HCT116 (cell line): Measurements from ENCODE around the gene RECK. TPM values are rescaled to one million over a fixed set of nuclear protein-coding genes. Genes with fewer than 3 reads are reported as not detected.

Experiments
- ATAC-seq: fragments of 200-7000 bp; cut with Tn5 transposase; 2 replicates; pipeline ENCODE4 v1.9.1; 2020; ENCODE audit warnings: mild to moderate bottlenecking, moderate library complexity
- BruUV-seq: library from RNA; stranded (reverse); fragments of 400-500 nt; replicated peaks from 2 replicates; lab custom pipeline; 2021; lab: Mats Ljungman, UMichigan
- CTCF ChIA-PET: fragments of 300-600 bp; sonication (Branson Sonifier 250); formaldehyde crosslinking; loops from one replicate; lab custom pipeline; 2021; ENCODE audit warnings: antibody characterized with exemption; lab: Charles Lee
- POLR2A ChIA-PET: fragments of 300-600, 350-600 bp; sonication (Branson Sonifier 250); formaldehyde crosslinking; loops from one replicate; lab custom pipeline; 2021; ENCODE audit warnings: antibody characterized with exemption; lab: Charles Lee
- RAD21 ChIA-PET, 2 experiments: fragments of 300-600 bp; sonication (Branson Sonifier 250); formaldehyde crosslinking; loops; one replicate each; lab custom pipeline; 2023; ENCODE audit warnings: low total read pairs in 2 of 2; ENCODE audit not compliant: uncharacterized antibody in 2 of 2, unreplicated experiment in 2 of 2, low non-redundant PET in 1 of 2; lab: Charles Lee
- DNase-seq: peaks from one replicate; pipeline ENCODE4 v3.0.0-alpha.2; 2010; ENCODE audit warnings: low read depth, low spot score
- H2AFZ ChIP-seq: fragments of 200-600 bp; shearing (Covaris generic), sonication (generic); 2 replicates; pipeline ENCODE4 v1.6.1; 2017; ENCODE audit warnings: low read depth, mixed run types, mixed read lengths, antibody characterized with exemption, low read length; ENCODE audit not compliant: poor library complexity, severe bottlenecking
- H3K27ac ChIP-seq: 2 replicates; pipeline ENCODE4 v1.5.1; 2012; ENCODE audit warnings: low read depth, low read length
- H3K27me3 ChIP-seq: fragments of 200-600 bp; sonication (generic); 2 replicates; pipeline ENCODE4 v1.6.1; 2016; ENCODE audit warnings: mixed run types, low read length, mixed read lengths; ENCODE audit not compliant: insufficient read depth
- H3K36me3 ChIP-seq, 2 experiments: fragments of 200-500 bp in 1 of 2; fragments of 200-600 bp in 1 of 2; sonication (Bioruptor generic) in 1 of 2; sonication (generic) in 1 of 2; 2 replicates each; pipeline versions ENCODE4 v1.5.1 to v1.6.1; 2014 to 2016; ENCODE audit warnings: low read length in 2 of 2, inconsistent platforms in 1 of 2, mixed read lengths in 1 of 2, mixed run types in 1 of 2; ENCODE audit not compliant: insufficient read depth in 2 of 2, control insufficient read depth in 1 of 2
- H3K4me1 ChIP-seq, 2 experiments: fragments of 200-600 bp in 1 of 2; sonication (generic) in 1 of 2; 2 replicates each; pipeline versions ENCODE4 v1.5.1 to v1.6.1; 2012 to 2017; ENCODE audit warnings: low read length in 2 of 2, inconsistent platforms in 1 of 2, mild to moderate bottlenecking in 1 of 2, mixed read lengths in 1 of 2, mixed run types in 1 of 2, moderate library complexity in 1 of 2; ENCODE audit not compliant: insufficient read depth in 2 of 2, control insufficient read depth in 1 of 2
- H3K4me2 ChIP-seq: fragments of 200-600 bp; sonication (generic); 2 replicates; pipeline ENCODE4 v1.6.1; 2017; ENCODE audit warnings: mixed run types, low read length, mixed read lengths
- H3K4me3 ChIP-seq, 2 experiments: fragments of 200-600 bp in 1 of 2; sonication (generic) in 1 of 2; replicated peaks in 1 of 2; 2 replicates each; pipeline ENCODE4 v1.5.1; 2011 to 2016; ENCODE audit warnings: low read length in 2 of 2, control low read depth in 1 of 2, low read depth in 1 of 2, mild to moderate bottlenecking in 1 of 2, mixed read lengths in 1 of 2, mixed run types in 1 of 2
- H3K79me2 ChIP-seq: fragments of 200-600 bp; sonication (generic); 2 replicates; pipeline ENCODE4 v1.6.1; 2017; ENCODE audit warnings: mild to moderate bottlenecking, mixed run types, low read length, moderate library complexity, mixed read lengths; ENCODE audit not compliant: insufficient read depth
- H3K9ac ChIP-seq: fragments of 200-600 bp; sonication (generic); 2 replicates; pipeline ENCODE4 v1.6.1; 2016; ENCODE audit warnings: low read length, mixed read lengths
- H3K9me2 ChIP-seq: fragments of 200-600 bp; sonication (generic), shearing (Covaris generic); 2 replicates; pipeline ENCODE4 v1.6.1; 2017; ENCODE audit warnings: mixed run types, mild to moderate bottlenecking, moderate library complexity; ENCODE audit not compliant: insufficient read depth
- H3K9me3 ChIP-seq, 2 experiments: fragments of 200-500 bp in 1 of 2; fragments of 200-600 bp in 1 of 2; sonication (Bioruptor generic) in 1 of 2; sonication (generic) in 1 of 2; 2 replicates each; pipeline ENCODE4 v1.6.1; 2014 to 2017; ENCODE audit warnings: low read length in 2 of 2, mixed read lengths in 2 of 2, inconsistent platforms in 1 of 2, low read depth in 1 of 2, mild to moderate bottlenecking in 1 of 2, mixed run types in 1 of 2, moderate library complexity in 1 of 2; ENCODE audit not compliant: control insufficient read depth in 1 of 2, insufficient read depth in 1 of 2
- H4K20me1 ChIP-seq: fragments of 200-600 bp; sonication (generic), shearing (Covaris generic); 2 replicates; pipeline ENCODE4 v1.6.1; 2017; ENCODE audit warnings: mixed run types, mild to moderate bottlenecking, moderate library complexity; ENCODE audit not compliant: insufficient read depth
- ATF3 ChIP-seq: IDR thresholded peaks from 2 replicates; pipeline ENCODE4 v1.6.1; 2012
- CBX3 ChIP-seq: IDR thresholded peaks from 2 replicates; pipeline ENCODE4 v1.6.1; 2012; ENCODE audit warnings: low read depth
- CEBPB ChIP-seq: IDR thresholded peaks from 2 replicates; pipeline ENCODE4 v1.6.1; 2012; ENCODE audit warnings: low read depth
- CTCF ChIP-seq, 3 experiments: fragments of 200-600 bp in 1 of 3; sonication (generic) in 1 of 3; IDR thresholded peaks in 2 of 3; conservative IDR thresholded peaks in 1 of 3; 2 replicates each; pipeline ENCODE4 v1.5.1; 2012 to 2017; ENCODE audit warnings: low read depth in 2 of 3, low read length in 2 of 3, antibody characterized with exemption in 1 of 3, borderline replicate concordance in 1 of 3, control low read depth in 1 of 3, mild to moderate bottlenecking in 1 of 3, mixed read lengths in 1 of 3, mixed run types in 1 of 3, moderate library complexity in 1 of 3; ENCODE audit not compliant: insufficient read depth in 1 of 3
- EGR1 ChIP-seq: IDR thresholded peaks from 2 replicates; pipeline ENCODE4 v1.6.1; 2012; ENCODE audit warnings: low read depth
- EZH2 ChIP-seq: fragments of 200-600 bp; sonication (generic); IDR thresholded peaks from 2 replicates; pipeline ENCODE4 v1.6.1; 2017; ENCODE audit warnings: antibody characterized with exemption, mixed run types
- POLR2A ChIP-seq: IDR thresholded peaks from 2 replicates; pipeline ENCODE4 v1.7.0; 2011; ENCODE audit warnings: borderline replicate concordance; ENCODE audit not compliant: insufficient read depth, insufficient read length; ENCODE audit errors: extremely low read depth
- RAD21 ChIP-seq: IDR thresholded peaks from 2 replicates; pipeline ENCODE4 v1.6.1; 2012; ENCODE audit warnings: low read depth, mild to moderate bottlenecking
- REST ChIP-seq: IDR thresholded peaks from 2 replicates; pipeline ENCODE4 v1.6.1; 2012; ENCODE audit warnings: low read depth
- SIN3A ChIP-seq: IDR thresholded peaks from 2 replicates; pipeline ENCODE4 v1.6.1; 2012; ENCODE audit warnings: low read depth
- ZBTB33 ChIP-seq: IDR thresholded peaks from 2 replicates; pipeline ENCODE4 v1.6.1; 2011; ENCODE audit warnings: mild to moderate bottlenecking, low read length, moderate library complexity; ENCODE audit not compliant: insufficient replicate concordance; ENCODE audit errors: extremely low read depth
- intact Hi-C: fragments of 100-400 bp; cut with micrococcal nuclease; formaldehyde crosslinking; loops from 2 replicates; pipeline ENCODE4 v1.10.0; 2022
- total RNA-seq: library from RNA; stranded (reverse); gene quantifications from one replicate; pipeline ENCODE4 v1.2.1, GENCODE V29; 2021; ENCODE audit not compliant: unreplicated experiment

Gene RECK
- total RNA-seq, 1 experiment from 2014 or later = 3.8 TPM

GRCh38 chr9:36121971-36122370 lies 85.3 kb downstream of the RECK start:
- DNase-seq = no peak
- intact Hi-C loops = no loop called here
- ATAC-seq = no peak
- RAD21 ChIA-PET = no interaction called here
- no peak for TF ChIP-seq CBX3
- no peak for TF ChIP-seq CTCF (IDR thresholded peaks at IDR 0.05 in 2 of 3, conservative IDR thresholded peaks at IDR 0.05 in 1 of 3; ENCODE audit: borderline replicate concordance in 1 of 3, insufficient read depth in 1 of 3, low read depth in 2 of 3, low read length in 2 of 3)
- no peak for TF ChIP-seq CEBPB
- no peak for TF ChIP-seq RAD21
- TF ChIP-seq, all 23 proteins: peak for 0
- Histone ChIP-seq H3K9ac (no peak overlapping the region), H3K4me3 (no peak overlapping the region), H3K27me3 (no peaks in the 10 kb centered on the region), H3K27ac (no peak overlapping the region), H3K4me1 (no peaks in the 10 kb centered on the region), H2AFZ (no peak overlapping the region), H4K20me1 (no peaks in the 10 kb centered on the region), H3K36me3 (no peaks in the 10 kb centered on the region), H3K9me2 (no peaks in the 10 kb centered on the region), H3K9me3 (no peaks in the 10 kb centered on the region), H3K79me2 (no peaks in the 10 kb centered on the region), H3K4me2 (no peak overlapping the region)
- ChIA-PET CTCF (no interaction called here), POLR2A (no interaction called here)
- BruUV-seq = no TSS peak

GRCh38 chr9:36123515-36123914 lies 86.8 kb downstream of the RECK start:
- ChIA-PET POLR2A (no interaction called here), CTCF (interaction anchor here (2.6 kb wide), 1 partner anchor 20 kb away, joined by 8 read pairs; no protein-coding TSS in a partner anchor), RAD21 (no interaction called here)
- no peak overlapping the region for H3K9ac ChIP-seq
- H3K27me3 ChIP-seq = no peaks in the 10 kb centered on the region
- H3K4me1 ChIP-seq = no peaks in the 10 kb centered on the region
- no peak overlapping the region for H2AFZ ChIP-seq
- H3K4me3 ChIP-seq = no peak overlapping the region
- H3K27ac ChIP-seq = no peak overlapping the region
- no peaks in the 10 kb centered on the region for H3K79me2 ChIP-seq
- H3K9me2 ChIP-seq = no peaks in the 10 kb centered on the region
- H3K36me3 ChIP-seq = no peaks in the 10 kb centered on the region
- BruUV-seq = no TSS peak
- intact Hi-C loops = no loop called here
- ATAC-seq (no peak), DNase-seq (no peak)
- no peak overlapping the region for H3K4me2 ChIP-seq
- no peaks in the 10 kb centered on the region for H4K20me1 ChIP-seq
- H3K9me3 ChIP-seq = no peaks in the 10 kb centered on the region
- TF ChIP-seq POLR2A (no peak), EGR1 (no peak), ATF3 (no peak), SIN3A (no peak), REST (no peak), ZBTB33 (no peak), EZH2 (no peak)
